Stimulated activated CD4-positive, alpha-beta T cell treated with anti-CD3 and anti-CD28 coated beads, Interleukin-12 subunit alpha, Interleukin-12 subunit beta, amount 100 ng/mL, for 4 hours (primary cell): ENCODE data around the gene PRKCA.
"Not testable (repeated sequence)": the region's sequence is repeated elsewhere in the genome, so short reads cannot be mapped to it uniquely, and the experiment has no call there.

Experiments
- DNase-seq: peaks from one replicate; pipeline ENCODE4 v3.0.0-alpha.2; 2020

The PRKCA gene

GRCh38 chr17:66355510-66355909 is 53.1 kb downstream of the PRKCA start:
- DNase-seq = no peak

DNA sequence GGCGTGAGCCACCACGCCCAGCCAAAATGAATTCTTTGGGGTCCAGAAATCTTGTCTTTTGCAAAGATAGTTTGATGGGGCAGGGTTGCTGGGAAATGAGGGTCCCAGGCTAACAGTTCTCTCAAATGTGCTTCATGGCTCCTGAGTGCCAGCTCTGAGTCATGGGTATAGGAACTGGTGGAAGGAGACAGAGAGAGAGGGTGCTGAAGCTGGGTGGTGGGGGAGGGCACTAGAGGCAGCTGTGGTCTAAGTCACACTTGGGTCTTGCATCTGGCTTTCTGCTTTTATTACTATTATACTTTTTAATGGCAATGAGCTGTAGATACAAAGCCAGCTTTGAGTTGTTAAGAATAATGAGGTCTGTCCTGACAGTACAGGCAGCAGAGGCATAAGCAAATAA is 54.6 kb downstream of the PRKCA start:
- DNase-seq = no peak

- no peak for DNase-seq
Observed at GRCh38 chr17:66359351-66359750, 56.9 kb downstream of the PRKCA start.

DNA sequence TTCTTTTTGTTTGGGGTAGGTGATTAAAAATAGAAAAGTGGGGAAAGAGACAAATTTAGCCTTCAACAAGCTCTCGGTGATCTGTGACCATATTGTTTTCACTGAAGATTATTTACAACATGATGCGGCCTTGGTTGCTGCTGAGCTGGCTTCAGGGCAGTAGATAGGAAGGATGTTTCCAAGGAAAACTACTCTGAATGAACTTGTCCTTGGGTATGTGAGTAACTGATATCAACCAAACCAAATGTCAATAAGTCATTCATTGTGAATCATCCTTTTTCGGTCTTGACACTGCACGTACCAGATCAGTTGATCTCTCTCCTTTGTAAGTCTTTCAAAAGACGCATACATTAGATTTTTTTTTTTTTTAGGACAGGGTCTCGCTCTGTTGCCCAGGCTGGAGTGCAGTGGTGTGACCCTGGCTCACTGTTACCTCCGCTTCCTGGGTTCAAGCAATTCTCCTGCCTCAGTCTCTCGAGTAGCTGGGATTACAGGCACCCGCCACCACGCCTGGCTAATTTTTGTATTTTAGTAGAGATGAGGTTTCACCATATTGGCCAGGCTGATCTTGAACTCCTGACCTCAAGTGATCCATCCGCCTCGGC is 58.6 kb downstream of the PRKCA start:
- DNase-seq = not testable (repeated sequence)

DNA sequence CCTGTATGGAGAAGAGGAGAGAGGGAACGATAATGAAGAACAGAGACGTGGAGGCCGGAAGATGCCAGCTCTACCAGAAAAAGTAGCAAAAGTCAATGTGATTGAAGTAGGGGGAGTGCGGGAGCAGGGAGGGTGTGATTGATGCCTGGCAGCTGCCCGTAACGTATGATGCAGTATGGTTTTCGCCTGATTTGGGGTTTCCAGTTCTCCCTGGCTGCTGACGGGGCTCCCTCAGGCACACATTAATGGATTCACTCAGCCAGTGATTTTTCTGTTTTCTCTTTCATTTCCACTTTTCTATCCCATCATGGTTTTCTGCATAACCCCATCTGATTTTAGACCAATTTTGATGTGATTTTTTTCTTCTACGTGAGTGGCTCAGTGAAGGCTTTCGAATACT is 62.1 kb downstream of the PRKCA start:
- DNase-seq = no peak

DNA sequence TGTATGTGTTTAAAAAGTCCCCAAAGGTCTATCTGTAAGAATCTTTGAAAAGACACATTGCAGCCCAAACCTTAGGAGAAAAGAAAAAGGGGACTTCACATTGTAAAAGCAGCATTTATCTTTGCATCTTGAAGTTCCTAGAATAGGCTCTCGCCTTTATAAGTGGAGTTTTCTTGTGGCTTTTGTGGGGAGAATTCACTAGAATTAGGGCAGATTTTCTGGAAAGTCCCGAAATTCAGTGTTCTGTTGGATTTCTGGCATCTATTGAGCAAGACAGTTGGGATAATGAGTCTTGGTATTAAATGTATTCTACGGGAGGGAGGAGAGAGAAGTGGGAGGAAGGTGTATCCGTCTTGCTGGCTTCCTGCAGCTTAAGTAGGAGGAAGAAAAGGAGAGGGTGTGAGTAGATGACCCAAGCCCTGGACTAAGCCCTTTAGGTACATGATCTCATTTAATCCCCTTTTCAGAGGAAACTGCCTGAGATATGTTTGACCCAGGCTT is 62.6 kb downstream of the PRKCA start:
- DNase-seq = no peak

DNA sequence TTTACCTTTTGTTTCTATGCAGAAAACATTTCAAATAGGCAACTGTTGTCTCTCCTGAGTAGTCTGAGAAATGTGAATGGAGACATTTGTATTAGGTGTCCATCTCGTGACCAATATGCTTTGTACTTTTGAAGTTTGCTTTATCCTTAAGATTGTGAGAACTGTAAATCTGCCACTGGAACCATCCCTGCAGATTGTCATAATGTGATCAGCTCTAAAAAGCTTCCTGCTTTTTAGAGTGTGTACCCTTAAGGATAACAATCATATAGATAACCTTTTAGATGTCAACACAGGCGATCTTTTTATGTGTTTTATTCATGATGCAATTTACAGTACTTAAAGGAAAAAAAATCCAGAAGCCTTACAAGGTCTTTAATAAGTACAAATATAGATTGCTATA is 63.5 kb downstream of the PRKCA start:
- DNase-seq = no peak

DNA sequence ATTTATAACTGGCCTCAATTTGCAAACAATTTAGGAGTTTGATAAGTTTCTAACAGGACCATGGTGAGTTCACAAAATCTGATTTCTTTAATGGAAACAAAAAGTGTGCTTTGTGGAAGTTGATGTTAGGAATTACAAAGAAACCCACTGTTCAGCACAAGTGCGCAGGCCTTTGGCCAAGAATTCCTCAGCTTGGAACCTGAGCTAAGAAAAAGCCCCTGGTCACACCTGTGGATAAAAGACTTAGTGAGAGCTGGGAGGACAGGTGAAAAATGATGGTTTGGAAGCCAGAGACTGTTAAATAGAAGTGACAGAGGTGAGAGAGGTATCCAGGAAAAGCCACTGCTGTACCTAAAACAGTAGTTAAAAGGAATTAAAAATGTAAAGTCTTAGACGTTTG is 64.7 kb downstream of the PRKCA start:
- DNase-seq = no peak

GRCh38 chr17:66369830-66370229 is 67.4 kb downstream of the PRKCA start:
- DNase-seq = no peak

DNA sequence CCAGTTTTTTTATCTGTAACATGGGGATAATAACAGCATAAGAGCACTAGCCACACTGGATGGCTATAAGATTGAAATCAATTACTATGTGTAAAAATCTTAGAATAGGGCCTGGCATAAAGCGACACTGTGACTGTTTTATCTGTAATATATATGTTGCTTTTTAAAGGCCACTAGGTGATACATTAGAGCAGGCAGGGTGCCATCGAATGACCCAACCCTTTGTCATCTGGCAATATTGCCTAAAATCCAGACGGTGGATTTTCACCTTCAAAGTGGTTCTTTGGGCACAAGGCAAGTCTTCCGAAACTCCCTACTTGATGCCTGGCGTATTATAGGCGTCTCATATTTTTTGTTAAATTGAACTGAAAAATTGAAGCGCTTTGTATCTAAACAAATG is 69.1 kb downstream of the PRKCA start:
- no peak for DNase-seq

DNA sequence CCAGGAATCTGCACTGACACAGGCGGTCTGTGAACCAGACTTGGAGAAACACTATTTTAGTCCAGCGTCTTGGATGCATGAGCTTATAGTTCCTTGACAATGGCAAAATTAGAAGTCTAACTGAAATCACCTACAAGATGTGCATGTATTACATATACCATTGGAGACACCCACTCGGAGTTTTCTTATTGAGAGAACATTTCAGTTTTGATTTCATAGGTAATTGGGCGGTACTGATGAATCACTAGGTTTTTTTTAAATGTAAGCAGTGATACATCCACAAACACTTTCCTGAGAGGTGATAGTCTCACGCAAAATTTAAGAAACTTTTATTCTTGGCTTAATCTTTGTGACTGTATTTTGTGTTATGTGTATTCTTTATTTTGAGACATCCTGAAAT is 69.8 kb downstream of the PRKCA start:
- no peak for DNase-seq

DNA sequence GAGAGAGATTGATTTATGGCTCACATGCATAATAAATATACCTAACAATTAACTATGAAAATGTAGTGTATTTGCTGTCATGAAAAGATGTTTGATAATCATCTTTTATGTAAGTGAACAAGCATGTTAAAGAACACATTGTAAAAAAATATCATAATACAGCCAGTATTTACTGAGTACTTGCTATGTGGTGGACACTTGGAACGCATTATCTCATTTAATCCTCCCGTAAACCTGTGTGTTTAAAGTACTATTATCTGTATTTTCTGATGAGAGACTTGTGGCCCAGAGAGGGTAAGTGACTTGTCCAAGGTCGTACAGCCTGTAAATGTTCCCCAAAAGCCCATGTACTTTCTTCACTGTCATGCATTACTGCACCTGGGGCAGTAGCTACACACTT is 70.7 kb downstream of the PRKCA start:
- DNase-seq = no peak

GRCh38 chr17:66373944-66374817 is 71.8 kb downstream of the PRKCA start:
- DNase-seq = peak; percentile 10

- DNase-seq = no peak
Observed at GRCh38 chr17:66375121-66375520, 72.7 kb downstream of the PRKCA start.

DNA sequence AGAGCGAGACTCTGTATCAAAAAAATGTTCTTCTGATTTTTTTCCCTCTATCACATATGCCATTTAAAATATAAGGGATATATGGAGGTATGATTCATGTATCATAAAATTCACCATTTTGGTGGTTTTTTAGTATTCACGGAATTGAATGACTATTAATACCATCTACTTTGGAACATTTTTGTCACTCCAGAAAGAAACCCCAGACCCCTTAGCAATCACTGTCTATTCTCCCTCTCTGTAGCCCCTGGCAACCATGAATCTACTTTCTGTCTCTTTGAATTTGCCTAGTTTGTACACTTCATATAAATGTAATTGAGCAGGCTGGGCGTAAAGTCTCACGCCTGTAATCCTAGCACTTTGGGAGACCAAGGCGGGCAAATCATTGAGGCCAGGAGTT is 75.9 kb downstream of the PRKCA start:
- DNase-seq = no peak

GRCh38 chr17:66379544-66379943 is 77.1 kb downstream of the PRKCA start:
- no peak for DNase-seq

DNA sequence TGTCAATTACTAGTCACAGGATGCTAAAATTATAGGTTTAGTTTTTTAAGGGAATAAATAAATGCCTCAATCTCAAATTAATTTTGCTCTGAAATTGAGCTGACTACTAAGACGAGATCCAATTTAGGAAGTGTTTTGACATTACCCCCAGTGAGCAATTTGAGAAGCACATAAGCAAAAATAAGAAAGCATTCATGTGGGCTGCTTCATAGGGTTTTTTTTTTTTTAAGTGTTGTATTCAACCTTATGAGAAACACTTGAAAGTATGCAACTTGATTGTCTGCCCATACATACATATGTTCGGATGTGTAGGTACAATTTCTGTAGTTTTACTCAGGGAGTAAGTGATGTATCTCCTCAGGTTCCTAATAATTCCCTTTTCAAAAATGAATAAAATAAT is 77.6 kb downstream of the PRKCA start:
- DNase-seq = no peak

DNA sequence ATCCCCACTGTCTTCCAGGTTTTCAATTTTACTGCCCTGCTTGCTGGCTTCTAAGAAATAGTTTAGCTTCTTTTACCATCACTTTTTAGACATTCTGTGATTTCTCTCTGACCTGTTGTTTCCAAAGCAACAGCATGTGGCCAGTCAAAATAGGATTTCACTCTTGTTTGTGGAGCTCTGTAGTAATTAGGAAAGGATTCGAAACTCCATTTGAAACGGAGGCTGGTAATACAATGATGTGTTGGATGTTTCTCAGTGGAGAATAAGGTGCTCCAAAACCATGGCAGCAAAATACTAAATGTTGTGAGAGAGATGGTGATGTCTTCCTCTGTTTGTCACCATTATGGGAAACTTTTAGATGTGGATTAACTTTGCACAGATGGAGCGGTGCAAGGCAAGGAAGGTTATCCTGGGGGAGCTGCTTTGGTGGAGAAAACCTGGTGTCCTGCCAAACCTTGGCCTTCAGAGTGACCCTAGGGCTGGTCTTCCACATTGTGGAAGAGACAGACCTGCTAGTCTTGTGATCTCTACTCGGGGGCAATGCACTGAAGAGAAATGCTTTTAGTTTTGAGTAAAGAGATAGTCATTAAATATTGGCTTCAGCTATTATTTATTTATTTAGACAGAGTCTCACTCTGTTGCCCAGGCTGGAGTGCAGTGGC is 79.4 kb downstream of the PRKCA start:
- no peak for DNase-seq

GRCh38 chr17:66383333-66383732 is 80.9 kb downstream of the PRKCA start:
- no peak for DNase-seq

DNA sequence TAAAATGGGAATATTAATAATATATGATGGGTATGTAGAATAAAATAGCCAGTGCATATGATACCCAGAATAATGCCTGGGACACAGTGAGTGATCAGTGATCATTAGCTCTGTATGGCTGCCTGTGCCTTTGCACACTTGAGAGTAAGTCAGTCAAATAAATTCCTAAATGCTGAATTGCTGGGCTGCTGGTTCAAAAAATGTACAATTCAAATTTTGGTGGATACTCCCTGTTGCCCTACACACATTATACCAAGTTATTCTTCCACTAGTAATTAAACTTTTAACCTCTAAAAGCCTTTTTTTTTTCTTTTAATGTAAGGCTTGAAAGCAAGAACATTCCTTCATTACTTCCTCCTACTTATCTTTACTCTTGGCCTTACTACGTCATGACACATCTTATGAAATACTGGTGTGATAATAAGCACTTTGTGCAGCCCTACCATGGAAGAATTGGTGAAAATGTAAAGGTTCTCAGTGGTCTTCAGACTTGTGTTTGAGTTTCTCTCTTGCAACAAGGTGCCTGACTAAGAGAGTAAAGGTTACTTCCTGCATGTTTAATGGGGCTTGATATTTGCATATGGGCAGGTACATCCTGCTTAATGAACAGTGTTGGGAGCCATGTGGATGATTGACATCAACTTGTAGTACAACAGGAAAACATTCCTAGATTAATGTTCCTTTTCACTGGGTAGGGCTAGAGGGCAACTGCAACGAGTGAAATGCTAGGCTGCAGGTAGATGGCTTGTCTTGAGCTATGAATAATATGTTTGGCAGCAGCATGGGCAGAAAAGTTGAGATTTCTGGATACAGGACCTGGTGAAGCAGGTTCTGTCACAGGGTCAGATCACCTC is 84.3 kb downstream of the PRKCA start:
- DNase-seq = no peak

GRCh38 chr17:66387392-66387981 is 85.1 kb downstream of the PRKCA start:
- no peak for DNase-seq

DNA sequence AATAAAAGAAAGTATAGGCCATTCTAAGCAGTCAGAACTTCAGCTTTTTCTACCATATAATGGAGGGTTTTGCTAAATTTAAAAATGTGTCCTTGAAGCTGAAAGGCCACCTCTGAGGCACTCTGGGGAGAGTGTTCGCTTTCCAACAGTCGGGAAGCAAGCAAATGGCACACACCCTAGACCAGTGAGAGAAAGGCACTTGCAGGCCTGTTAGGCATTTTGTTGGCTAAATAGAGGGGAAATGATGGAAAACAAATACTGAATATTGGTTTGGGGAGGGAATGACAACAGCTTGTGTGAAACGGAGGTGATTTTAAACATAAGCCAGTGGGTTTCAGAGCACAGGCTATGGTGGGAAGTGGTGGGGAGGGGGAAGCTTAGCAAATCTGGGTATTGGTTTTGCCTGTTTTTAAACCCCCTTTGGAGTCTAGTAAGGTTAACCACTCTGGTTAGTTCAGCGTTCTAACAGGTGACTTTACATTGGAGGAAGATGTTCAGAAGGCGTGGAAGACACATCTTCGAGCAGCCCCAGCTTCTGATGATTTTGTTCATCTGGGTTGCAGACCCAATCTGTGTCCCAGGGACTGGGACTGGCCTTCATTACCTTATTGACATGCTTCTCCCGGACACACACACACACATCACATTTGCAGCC is 90.5 kb downstream of the PRKCA start:
- no peak for DNase-seq
